HepG2 (cell line): ENCODE results near the gene PSME3IP1. TPM values are rescaled to one million over a fixed set of nuclear protein-coding genes. Genes with fewer than 3 reads are reported as not detected.

Experiments
- ATAD3A ChIP-seq: sonication (generic); formaldehyde crosslinking; IDR thresholded peaks from 2 replicates; pipeline ENCODE4 v1.4.0; 2020; ENCODE audit warnings: missing genetic modification reagents
- ELF3 ChIP-seq: IDR thresholded peaks from 2 replicates; pipeline ENCODE4 v1.6.1; 2016; ENCODE audit warnings: missing genetic modification reagents, missing compliant biosample characterization
- GTF3A ChIP-seq: sonication (generic); formaldehyde crosslinking; conservative IDR thresholded peaks from 2 replicates; pipeline ENCODE4 v1.4.0; 2020; ENCODE audit warnings: mild to moderate bottlenecking, missing genetic modification reagents
- HMG20A ChIP-seq: IDR thresholded peaks from 2 replicates; pipeline ENCODE4 v1.6.1; 2016; ENCODE audit warnings: borderline replicate concordance
- HMG20B ChIP-seq: conservative IDR thresholded peaks from 2 replicates; pipeline ENCODE4 v1.6.1; 2016; ENCODE audit warnings: missing genetic modification reagents, missing compliant biosample characterization
- HOXA5 ChIP-seq: sonication (generic); formaldehyde crosslinking; IDR thresholded peaks from 2 replicates; pipeline ENCODE4 v1.4.0; 2020; ENCODE audit warnings: missing genetic modification reagents
- MIER3 ChIP-seq: IDR thresholded peaks from 2 replicates; pipeline ENCODE4 v1.6.1; 2016; ENCODE audit warnings: missing compliant biosample characterization, borderline replicate concordance
- NR2F1 ChIP-seq, 2 experiments: fragments of 450-650 bp in 1 of 2; formaldehyde crosslinking in 1 of 2; IDR thresholded peaks; 2 replicates each; pipeline versions ENCODE4 v1.5.0 to v1.6.1; 2016 to 2020; ENCODE audit warnings: mild to moderate bottlenecking in 1 of 2, missing compliant biosample characterization in 1 of 2, missing genetic modification reagents in 1 of 2, moderate library complexity in 1 of 2
- POGK ChIP-seq: sonication (generic); formaldehyde crosslinking; conservative IDR thresholded peaks from 2 replicates; pipeline ENCODE4 v1.8.0; 2022; ENCODE audit warnings: mild to moderate bottlenecking, moderate library complexity, missing genetic modification reagents
- ZBTB10 ChIP-seq: sonication (generic); formaldehyde crosslinking; IDR thresholded peaks from 2 replicates; pipeline ENCODE4 v1.4.0; 2020; ENCODE audit warnings: missing genetic modification reagents, borderline replicate concordance
- ZFP41 ChIP-seq: sonication (generic); formaldehyde crosslinking; IDR thresholded peaks from 2 replicates; pipeline ENCODE4 v1.4.0; 2020; ENCODE audit warnings: mild to moderate bottlenecking, missing genetic modification reagents, borderline replicate concordance
- ZNF225 ChIP-seq: sonication (generic); formaldehyde crosslinking; IDR thresholded peaks from 2 replicates; pipeline ENCODE4 v1.4.0; 2020; ENCODE audit warnings: mild to moderate bottlenecking, missing genetic modification reagents
- ZNF280D ChIP-seq: sonication (generic); formaldehyde crosslinking; IDR thresholded peaks from 2 replicates; pipeline ENCODE4 v1.5.1; 2020; ENCODE audit warnings: mild to moderate bottlenecking, missing genetic modification reagents
- ZNF564 ChIP-seq: sonication (generic); formaldehyde crosslinking; IDR thresholded peaks from 2 replicates; pipeline ENCODE4 v1.8.1; 2023; ENCODE audit warnings: mild to moderate bottlenecking, missing genetic modification reagents
- ZNF703 ChIP-seq: sonication (generic); formaldehyde crosslinking; IDR thresholded peaks from 2 replicates; pipeline ENCODE4 v1.5.1; 2020; ENCODE audit warnings: missing genetic modification reagents, mild to moderate bottlenecking, moderate library complexity, borderline replicate concordance
- polyA plus RNA-seq, 8 experiments: library from polyadenylated mRNA; depleted of rRNA in 3 of 8; stranded (reverse) in 7 of 8; unstranded in 1 of 8; fragments of >200 nt; fragmentation: Illumina TruSeq in 4 of 8; extraction: Trizol in 4 of 8; gene quantifications; 2 replicates each; pipeline versions ENCODE4 v1.2.1 to v1.2.3, GENCODE V29; 2011 to 2016; ENCODE audit warnings: low read depth in 4 of 8, missing spikeins in 1 of 8, mixed read lengths in 1 of 8; ENCODE audit not compliant: insufficient read depth in 1 of 8
- total RNA-seq, 5 experiments: library from RNA; depleted of rRNA; stranded (reverse); fragments of >200 nt; fragmentation: Illumina TruSeq; extraction: Trizol; gene quantifications; 2 replicates each; pipeline ENCODE4 v1.2.3, GENCODE V29; 2016; ENCODE audit warnings: low read depth in 1 of 5
- TF ChIP-seq, protein P1 (sequence below): sonication (generic); formaldehyde crosslinking; IDR thresholded peaks from 2 replicates; pipeline ENCODE4 v1.9.0; 2021; ENCODE audit warnings: missing genetic modification reagents, borderline replicate concordance
- TF ChIP-seq, protein P2 (sequence below): sonication (generic); formaldehyde crosslinking; IDR thresholded peaks from 2 replicates; pipeline ENCODE4 v1.5.0; 2020; ENCODE audit warnings: missing genetic modification reagents, mild to moderate bottlenecking, borderline replicate concordance
- TF ChIP-seq, protein P3 (sequence below): sonication (generic); formaldehyde crosslinking; IDR thresholded peaks from 2 replicates; pipeline ENCODE4 v1.4.0; 2020; ENCODE audit warnings: missing genetic modification reagents

PSME3IP1 gene
- total and polyA plus RNA-seq, 2 of the 13 experiments (the other 11 are each of a cell fraction or from before 2014, with no cell fraction given) = 90.8 to 99.8 TPM

GRCh38 chr16:57156351-57156703 is 29.5 kb downstream of the PSME3IP1 start (continued):
- peak; percentile 58; the same call in 1 of the 2 replicates for TF ChIP-seq ZNF280D (CRISPR knock-in tag)
- TF ChIP-seq, protein P1, sequence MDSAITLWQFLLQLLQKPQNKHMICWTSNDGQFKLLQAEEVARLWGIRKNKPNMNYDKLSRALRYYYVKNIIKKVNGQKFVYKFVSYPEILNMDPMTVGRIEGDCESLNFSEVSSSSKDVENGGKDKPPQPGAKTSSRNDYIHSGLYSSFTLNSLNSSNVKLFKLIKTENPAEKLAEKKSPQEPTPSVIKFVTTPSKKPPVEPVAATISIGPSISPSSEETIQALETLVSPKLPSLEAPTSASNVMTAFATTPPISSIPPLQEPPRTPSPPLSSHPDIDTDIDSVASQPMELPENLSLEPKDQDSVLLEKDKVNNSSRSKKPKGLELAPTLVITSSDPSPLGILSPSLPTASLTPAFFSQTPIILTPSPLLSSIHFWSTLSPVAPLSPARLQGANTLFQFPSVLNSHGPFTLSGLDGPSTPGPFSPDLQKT = no peak
- peak; percentile 58; the same call in 1 of the 2 replicates for TF ChIP-seq HMG20B (CRISPR knock-in tag)
- TF ChIP-seq NR2F1 (CRISPR knock-in tag; IDR thresholded peaks at IDR 0.05) = 0 out of 4 replicates have a peak, but pooled peaks of 1 of the 2 experiments have one; percentile 47
- TF ChIP-seq ZNF703 (CRISPR knock-in tag) = no peak
- no peak for TF ChIP-seq ZFP41 (CRISPR knock-in tag)
- TF ChIP-seq, protein P2, sequence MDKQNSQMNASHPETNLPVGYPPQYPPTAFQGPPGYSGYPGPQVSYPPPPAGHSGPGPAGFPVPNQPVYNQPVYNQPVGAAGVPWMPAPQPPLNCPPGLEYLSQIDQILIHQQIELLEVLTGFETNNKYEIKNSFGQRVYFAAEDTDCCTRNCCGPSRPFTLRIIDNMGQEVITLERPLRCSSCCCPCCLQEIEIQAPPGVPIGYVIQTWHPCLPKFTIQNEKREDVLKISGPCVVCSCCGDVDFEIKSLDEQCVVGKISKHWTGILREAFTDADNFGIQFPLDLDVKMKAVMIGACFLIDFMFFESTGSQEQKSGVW = no peak
- TF ChIP-seq GTF3A (CRISPR knock-in tag) = no peak
- TF ChIP-seq MIER3 = peak; percentile 64; the same call in 1 of the 2 replicates
- peak; percentile 75 for TF ChIP-seq ELF3
- peak; percentile 94 for TF ChIP-seq HMG20A (CRISPR knock-in tag)
- no peak for TF ChIP-seq ATAD3A (CRISPR knock-in tag)
- TF ChIP-seq HOXA5 (CRISPR knock-in tag) = 0 out of 2 replicates have a peak, but pooled peaks have one; percentile 58
- no peak for TF ChIP-seq POGK
- TF ChIP-seq, protein P3, sequence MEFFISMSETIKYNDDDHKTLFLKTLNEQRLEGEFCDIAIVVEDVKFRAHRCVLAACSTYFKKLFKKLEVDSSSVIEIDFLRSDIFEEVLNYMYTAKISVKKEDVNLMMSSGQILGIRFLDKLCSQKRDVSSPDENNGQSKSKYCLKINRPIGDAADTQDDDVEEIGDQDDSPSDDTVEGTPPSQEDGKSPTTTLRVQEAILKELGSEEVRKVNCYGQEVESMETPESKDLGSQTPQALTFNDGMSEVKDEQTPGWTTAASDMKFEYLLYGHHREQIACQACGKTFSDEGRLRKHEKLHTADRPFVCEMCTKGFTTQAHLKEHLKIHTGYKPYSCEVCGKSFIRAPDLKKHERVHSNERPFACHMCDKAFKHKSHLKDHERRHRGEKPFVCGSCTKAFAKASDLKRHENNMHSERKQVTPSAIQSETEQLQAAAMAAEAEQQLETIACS (CRISPR knock-in tag) = no peak
- no peak for TF ChIP-seq ZBTB10 (CRISPR knock-in tag)
- TF ChIP-seq ZNF564 (CRISPR knock-in tag) = no peak
- TF ChIP-seq ZNF225 (CRISPR knock-in tag) = no peak
